ENCODE data around the gene VIM.

VIM gene

DNA sequence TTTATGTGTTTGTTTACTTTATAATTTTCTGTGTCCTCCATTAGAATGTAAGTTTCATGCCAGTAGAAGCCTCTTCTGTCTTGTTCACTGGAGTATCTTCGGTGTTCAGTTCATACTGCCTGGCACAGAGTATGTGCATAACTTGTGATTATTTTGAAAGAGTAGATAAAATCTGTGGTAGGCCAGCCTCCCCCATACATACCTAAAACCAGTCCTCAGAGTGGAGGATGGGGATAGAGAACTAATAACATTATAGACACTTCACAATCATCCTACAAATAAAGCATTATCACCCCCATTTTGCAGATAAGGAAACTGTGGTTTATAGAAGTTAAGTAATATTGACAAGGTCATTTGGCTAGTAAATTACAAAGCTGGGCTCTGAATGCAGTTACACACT lies 28.0 kb downstream of the VIM start:
- no peaks in the 10 kb centered on the region for H3K36me3 ChIP-seq (ENCODE audit: control insufficient read depth in 1 of 2, insufficient read depth in 2 of 2, low read length in 2 of 2)
- H3K79me2 ChIP-seq (ENCODE audit: control insufficient read depth, insufficient read depth, low read length, poor library complexity): no peaks in the 10 kb centered on the region
- H2BK5ac ChIP-seq (ENCODE audit: low read depth, low read length, poor library complexity): no peak overlapping the region
- no peak overlapping the region for H2BK12ac ChIP-seq (ENCODE audit: low read length)
- H3K23ac ChIP-seq (ENCODE audit: low read length): no peak overlapping the region
- no peak overlapping the region for H4K12ac ChIP-seq (ENCODE audit: low read depth, low read length)
- H3K27me3 ChIP-seq (ENCODE audit: insufficient read depth, low read length): no peaks in the 10 kb centered on the region
- no CpG with 5 or more reads among the region's 1 CpG for WGBS (ENCODE audit: extremely low coverage, insufficient coverage, insufficient read length)
- H3K4me2 ChIP-seq (ENCODE audit: low read length): no peak overlapping the region
- H4K8ac ChIP-seq (ENCODE audit: low read depth, low read length): no peak overlapping the region
- DNase-seq: no peak
- H3K4ac ChIP-seq (ENCODE audit: low read depth, low read length): no peak overlapping the region
- no peaks in the 10 kb centered on the region for H3K4me1 ChIP-seq (ENCODE audit: control insufficient read depth in 1 of 2, insufficient read depth in 2 of 2, low read length in 2 of 2)
- H3K14ac ChIP-seq (ENCODE audit: low read length): no peak overlapping the region
- no peak overlapping the region for H2AK5ac ChIP-seq (ENCODE audit: low read length)
- no peaks in the 10 kb centered on the region for H3K79me1 ChIP-seq (ENCODE audit: low read length)
- no peak overlapping the region for H3K4me3 ChIP-seq (ENCODE audit: low read depth, low read length)
- no peak overlapping the region for H3K18ac ChIP-seq (ENCODE audit: low read length)
- no peak overlapping the region for H2BK120ac ChIP-seq (ENCODE audit: insufficient read depth, low read length, poor library complexity)
- no peak overlapping the region for H4K91ac ChIP-seq (ENCODE audit: low read depth, low read length)
- no peak overlapping the region for H2AFZ ChIP-seq (ENCODE audit: insufficient read depth, low read length, poor library complexity)
- H3K9ac ChIP-seq (ENCODE audit: low read length): no peak overlapping the region
- H3K27ac ChIP-seq (ENCODE audit: low read depth, low read length): no peak overlapping the region
- no peaks in the 10 kb centered on the region for H3K9me3 ChIP-seq (ENCODE audit: insufficient read depth, low read depth, low read length)

- DNase-seq: no peak
- Histone ChIP-seq H3K4me3 (ENCODE audit: low read depth, low read length) (no peak overlapping the region), H3K79me2 (ENCODE audit: control insufficient read depth, insufficient read depth, low read length, poor library complexity) (no peaks in the 10 kb centered on the region), H3K4ac (ENCODE audit: low read depth, low read length) (no peak overlapping the region), H3K9ac (ENCODE audit: low read length) (no peak overlapping the region), H3K27me3 (ENCODE audit: insufficient read depth, low read length) (no peaks in the 10 kb centered on the region), H4K8ac (ENCODE audit: low read depth, low read length) (no peak overlapping the region), H4K12ac (ENCODE audit: low read depth, low read length) (no peak overlapping the region), H2AFZ (ENCODE audit: insufficient read depth, low read length, poor library complexity) (no peak overlapping the region), H3K18ac (ENCODE audit: low read length) (no peak overlapping the region), H3K27ac (ENCODE audit: low read depth, low read length) (no peak overlapping the region), H2BK12ac (ENCODE audit: low read length) (no peak overlapping the region), H3K4me1 (ENCODE audit: control insufficient read depth in 1 of 2, insufficient read depth in 2 of 2, low read length in 2 of 2) (no peaks in the 10 kb centered on the region), H3K23ac (ENCODE audit: low read length) (no peak overlapping the region), H4K91ac (ENCODE audit: low read depth, low read length) (no peak overlapping the region), H3K4me2 (ENCODE audit: low read length) (no peak overlapping the region), H3K9me3 (ENCODE audit: insufficient read depth, low read depth, low read length) (no peaks in the 10 kb centered on the region), H3K36me3 (ENCODE audit: control insufficient read depth in 1 of 2, insufficient read depth in 2 of 2, low read length in 2 of 2) (no peaks in the 10 kb centered on the region), H2BK120ac (ENCODE audit: insufficient read depth, low read length, poor library complexity) (no peak overlapping the region), H3K79me1 (ENCODE audit: low read length) (no peaks in the 10 kb centered on the region), H2BK5ac (ENCODE audit: low read depth, low read length, poor library complexity) (no peak overlapping the region), H3K14ac (ENCODE audit: low read length) (no peak overlapping the region), H2AK5ac (ENCODE audit: low read length) (no peak overlapping the region)
- no CpG with 5 or more reads among the region's 5 CpGs for WGBS (ENCODE audit: extremely low coverage, insufficient coverage, insufficient read length)
These were observed 28.6 kb downstream of the VIM start for GRCh38 chr10:17256627-17257026.

DNA sequence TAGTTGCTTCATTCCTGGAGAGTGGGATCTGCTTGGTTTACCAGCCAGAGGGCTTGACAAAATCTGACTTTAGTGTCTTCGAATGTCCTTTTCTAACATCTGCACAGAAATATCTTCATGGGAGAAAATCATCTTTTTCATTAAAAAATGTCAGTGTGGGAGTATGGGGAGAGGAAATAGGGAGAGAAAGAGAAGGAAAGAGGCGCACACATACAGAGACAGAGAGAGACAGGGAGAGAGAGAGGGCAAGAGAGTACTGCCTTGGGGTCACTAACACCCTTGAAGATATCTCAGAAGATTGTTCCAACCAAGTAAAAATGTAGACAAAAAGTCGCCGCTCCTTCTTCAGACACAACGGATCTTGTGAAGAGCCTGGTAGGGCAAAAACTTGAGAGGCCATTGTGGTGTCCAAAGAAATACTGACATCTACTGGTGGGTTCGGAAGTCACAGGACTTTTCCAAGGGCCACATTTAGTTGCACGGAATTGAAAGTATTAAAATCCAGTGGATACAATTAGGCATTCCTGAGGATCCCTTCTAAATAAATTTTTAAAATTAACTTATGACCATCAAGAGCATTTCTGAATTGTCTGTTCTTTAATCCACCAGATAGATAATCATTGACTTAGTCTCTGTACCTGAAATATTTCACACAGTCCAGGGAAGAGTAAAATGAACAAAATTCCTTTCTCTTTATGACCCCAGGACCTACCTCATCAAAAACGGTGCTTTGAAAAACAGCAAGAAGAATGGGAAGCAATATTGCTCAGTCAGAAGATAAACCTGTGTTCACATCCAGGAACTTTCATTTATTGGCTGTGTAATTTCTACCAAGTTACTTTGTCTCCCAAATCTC lies 29.7 kb downstream of the VIM start:
- Histone ChIP-seq H3K27me3 (ENCODE audit: insufficient read depth, low read length) (no peaks in the 10 kb centered on the region), H2BK120ac (ENCODE audit: insufficient read depth, low read length, poor library complexity) (no peak overlapping the region), H3K4ac (ENCODE audit: low read depth, low read length) (no peak overlapping the region), H3K14ac (ENCODE audit: low read length) (no peak overlapping the region), H3K18ac (ENCODE audit: low read length) (no peak overlapping the region), H4K8ac (ENCODE audit: low read depth, low read length) (no peak overlapping the region), H3K79me1 (ENCODE audit: low read length) (no peaks in the 10 kb centered on the region), H3K4me3 (ENCODE audit: low read depth, low read length) (no peak overlapping the region), H3K23ac (ENCODE audit: low read length) (no peak overlapping the region), H3K4me1 (ENCODE audit: control insufficient read depth in 1 of 2, insufficient read depth in 2 of 2, low read length in 2 of 2) (no peaks in the 10 kb centered on the region), H4K91ac (ENCODE audit: low read depth, low read length) (no peak overlapping the region), H3K9ac (ENCODE audit: low read length) (no peak overlapping the region), H3K36me3 (ENCODE audit: control insufficient read depth in 1 of 2, insufficient read depth in 2 of 2, low read length in 2 of 2) (no peaks in the 10 kb centered on the region), H2BK12ac (ENCODE audit: low read length) (no peak overlapping the region), H3K4me2 (ENCODE audit: low read length) (peak overlapping the region; percentile 46), H2AK5ac (ENCODE audit: low read length) (no peak overlapping the region), H2BK5ac (ENCODE audit: low read depth, low read length, poor library complexity) (no peak overlapping the region), H3K9me3 (ENCODE audit: insufficient read depth, low read depth, low read length) (no peaks in the 10 kb centered on the region), H3K79me2 (ENCODE audit: control insufficient read depth, insufficient read depth, low read length, poor library complexity) (no peaks in the 10 kb centered on the region), H2AFZ (ENCODE audit: insufficient read depth, low read length, poor library complexity) (no peak overlapping the region), H4K12ac (ENCODE audit: low read depth, low read length) (no peak overlapping the region), H3K27ac (ENCODE audit: low read depth, low read length) (no peak overlapping the region)
- DNase-seq: peak; percentile 38 to 79
- WGBS (ENCODE audit: extremely low coverage, insufficient coverage, insufficient read length): no CpG with 5 or more reads among the region's 8 CpGs

DNA sequence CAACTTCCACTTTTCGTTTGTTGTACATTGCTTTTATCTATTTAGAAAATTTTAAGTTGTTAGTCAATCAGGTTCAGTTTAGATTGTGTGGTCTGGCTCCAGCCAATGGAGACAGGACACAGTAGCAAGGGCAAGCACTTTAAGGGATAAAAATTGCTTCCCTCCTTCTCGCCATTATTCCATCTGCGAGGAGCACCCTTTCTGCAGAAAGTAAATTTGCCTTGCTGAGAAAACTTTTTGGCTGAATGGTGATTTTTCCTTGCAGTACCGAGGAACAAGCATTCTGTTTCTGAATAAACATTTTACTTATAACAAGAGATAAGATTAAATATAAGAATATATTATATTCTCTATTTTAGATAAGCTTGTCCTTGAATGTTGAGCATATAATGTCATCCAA lies 34.5 kb downstream of the VIM start:
- Histone ChIP-seq H3K79me2 (ENCODE audit: control insufficient read depth, insufficient read depth, low read length, poor library complexity) (no peaks in the 10 kb centered on the region), H2BK12ac (ENCODE audit: low read length) (no peak overlapping the region), H2BK5ac (ENCODE audit: low read depth, low read length, poor library complexity) (no peak overlapping the region), H2AK5ac (ENCODE audit: low read length) (no peak overlapping the region), H3K4me1 (ENCODE audit: control insufficient read depth in 1 of 2, insufficient read depth in 2 of 2, low read length in 2 of 2) (no peaks in the 10 kb centered on the region), H3K27ac (ENCODE audit: low read depth, low read length) (no peak overlapping the region), H2AFZ (ENCODE audit: insufficient read depth, low read length, poor library complexity) (no peak overlapping the region), H3K18ac (ENCODE audit: low read length) (no peak overlapping the region), H3K79me1 (ENCODE audit: low read length) (no peaks in the 10 kb centered on the region), H3K23ac (ENCODE audit: low read length) (no peak overlapping the region), H4K12ac (ENCODE audit: low read depth, low read length) (no peak overlapping the region), H3K4me2 (ENCODE audit: low read length) (no peak overlapping the region), H3K9ac (ENCODE audit: low read length) (no peak overlapping the region), H3K4me3 (ENCODE audit: low read depth, low read length) (no peak overlapping the region), H3K36me3 (ENCODE audit: control insufficient read depth in 1 of 2, insufficient read depth in 2 of 2, low read length in 2 of 2) (no peaks in the 10 kb centered on the region), H3K27me3 (ENCODE audit: insufficient read depth, low read length) (no peaks in the 10 kb centered on the region), H3K4ac (ENCODE audit: low read depth, low read length) (no peak overlapping the region), H3K14ac (ENCODE audit: low read length) (no peak overlapping the region), H2BK120ac (ENCODE audit: insufficient read depth, low read length, poor library complexity) (no peak overlapping the region), H4K91ac (ENCODE audit: low read depth, low read length) (no peak overlapping the region), H3K9me3 (ENCODE audit: insufficient read depth, low read depth, low read length) (peaks cover 3% of the 10 kb centered on the region), H4K8ac (ENCODE audit: low read depth, low read length) (no peak overlapping the region)
- DNase-seq: no peak
- WGBS (ENCODE audit: extremely low coverage, insufficient coverage, insufficient read length): no CpG with 5 or more reads among the region's 4 CpGs

Data from trophoblast cell (in vitro differentiated cells and primary cell).